CD4-positive, CD25-positive, alpha-beta regulatory T cell (primary cell): ENCODE results near the gene BMP7. TPM values are rescaled to one million over a fixed set of nuclear protein-coding genes. Genes with fewer than 3 reads are reported as not detected.
A peak's percentile ranks its signal among the peaks of the same experiment; 100 is the strongest.

ENCODE experiments used
- ATAC-seq, 2 donors: fragments of 150-1000 bp; cut with Tn5 transposase; one replicate each; pipeline ENCODE4 v1.10.0; 2021; ENCODE audit warnings: low read depth in 2 of 2, moderate number of reproducible peaks in 2 of 2, moderate library complexity in 1 of 2
- DNase-seq, 3 donors: peaks; one replicate each; pipeline versions ENCODE4 v3.0.0 to v3.0.0-alpha.2; 2012 to 2022; ENCODE audit warnings: mixed read lengths in 1 of 3
- H3K27ac ChIP-seq: one replicate; pipeline ENCODE4 v1.7.0; 2013; ENCODE audit warnings: mild to moderate bottlenecking, low read length; ENCODE audit not compliant: insufficient read depth, poor library complexity, severe bottlenecking
- H3K27me3 ChIP-seq: one replicate; pipeline ENCODE4 v1.7.0; 2013; ENCODE audit warnings: low read length; ENCODE audit not compliant: control insufficient read depth, insufficient read depth
- H3K36me3 ChIP-seq: one replicate; pipeline ENCODE4 v1.7.0; 2013; ENCODE audit warnings: mild to moderate bottlenecking, low read length, moderate library complexity; ENCODE audit not compliant: control insufficient read depth, insufficient read depth
- H3K4me1 ChIP-seq: 2 replicates; pipeline ENCODE4 v1.7.0; 2013; ENCODE audit warnings: mild to moderate bottlenecking, low read length; ENCODE audit not compliant: insufficient read depth, control insufficient read depth, poor library complexity, severe bottlenecking
- H3K4me3 ChIP-seq: one replicate; pipeline ENCODE4 v1.7.0; 2013; ENCODE audit warnings: low read depth, mild to moderate bottlenecking, low read length, moderate library complexity
- H3K9me3 ChIP-seq, 2 experiments: 1 replicate in 1 of 2; 2 replicates in 1 of 2; pipeline ENCODE4 v1.7.0; 2013; ENCODE audit warnings: low read length in 2 of 2, mild to moderate bottlenecking in 1 of 2, moderate library complexity in 1 of 2; ENCODE audit not compliant: control insufficient read depth in 2 of 2
- H3K27ac Mint-ChIP-seq, 3 donors: one replicate each; pipeline ENCODE4 v1.8.0; 2020 to 2022; ENCODE audit warnings: mild to moderate bottlenecking in 3 of 3, mixed read lengths in 3 of 3, moderate library complexity in 2 of 3
- H3K27me3 Mint-ChIP-seq: one replicate; pipeline ENCODE4 v1.8.0; 2022; ENCODE audit warnings: mild to moderate bottlenecking, mixed read lengths
- H3K36me3 Mint-ChIP-seq: one replicate; pipeline ENCODE4 v1.8.0; 2020; ENCODE audit warnings: mixed read lengths
- H3K4me1 Mint-ChIP-seq, 4 donors: one replicate each; pipeline ENCODE4 v1.8.0; 2020 to 2022; ENCODE audit warnings: mixed read lengths in 4 of 4, mild to moderate bottlenecking in 1 of 4
- H3K4me3 Mint-ChIP-seq, 4 donors: one replicate each; pipeline ENCODE4 v1.8.0; 2020 to 2022; ENCODE audit warnings: mild to moderate bottlenecking in 4 of 4, mixed read lengths in 4 of 4, moderate library complexity in 3 of 4
- H3K9me3 Mint-ChIP-seq, 7 donors: one replicate each; pipeline ENCODE4 v1.8.0; 2020 to 2022; ENCODE audit warnings: mixed read lengths in 7 of 7, mild to moderate bottlenecking in 3 of 7, moderate library complexity in 2 of 7
- polyA plus RNA-seq, 4 donors: library from polyadenylated mRNA; unstranded; fragments of 300-500 nt; fragmentation: Illumina TruSeq; gene quantifications; one replicate each; pipeline ENCODE4 v1.2.3, GENCODE V29; 2021
- total RNA-seq: library from RNA; stranded (reverse); gene quantifications from one replicate; pipeline ENCODE4 v1.2.3, GENCODE V29; 2022

Gene BMP7
- total and polyA plus RNA-seq, 5 donors from 2014 or later: not detected

DNA sequence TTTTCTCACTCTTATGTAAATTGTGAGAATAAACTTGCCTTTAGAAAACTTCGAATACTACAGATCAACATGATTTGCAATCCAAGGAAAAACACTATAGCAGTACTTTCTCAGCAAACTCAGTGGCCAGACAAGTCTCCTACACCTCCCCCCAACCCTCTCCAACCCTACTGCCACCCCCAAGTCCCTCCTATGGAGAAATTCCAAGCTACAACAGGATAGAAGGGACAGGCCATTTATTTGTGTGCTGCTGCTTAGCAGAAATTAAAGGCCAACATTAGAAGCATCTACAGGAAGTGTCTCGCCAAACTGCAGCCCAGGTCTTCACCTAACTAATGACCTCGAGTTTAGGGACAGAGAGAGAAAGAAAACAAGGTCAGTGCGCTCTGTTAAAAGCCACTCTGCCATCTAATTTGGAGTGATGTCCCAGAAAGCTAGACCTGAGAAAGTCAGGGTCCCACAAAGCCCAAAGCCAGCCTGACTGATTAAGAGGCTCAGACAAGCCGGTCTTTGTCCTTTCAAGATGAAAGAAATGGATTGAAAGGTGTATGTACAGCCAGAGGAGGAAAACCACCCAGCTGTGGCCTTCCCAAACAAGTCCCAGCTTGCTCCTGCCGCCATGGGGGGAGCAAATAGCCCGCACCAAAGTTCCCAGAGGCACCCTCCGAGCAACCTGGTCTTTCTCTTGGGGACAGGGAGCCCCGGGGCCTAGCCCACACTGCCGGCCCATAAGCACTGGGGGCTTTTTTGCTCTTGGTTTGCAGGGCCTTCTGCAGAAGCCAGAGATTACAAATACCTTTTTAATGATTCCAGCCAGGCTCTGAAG is 3.4 kb downstream of the BMP7 start:
- DNase-seq (no peak), ATAC-seq (no peak)
- no peak overlapping the region for H3K27ac Mint-ChIP-seq
- Histone ChIP-seq H3K4me3 (no peak overlapping the region), H3K27ac (no peak overlapping the region), H3K9me3 (no peaks in the 10 kb centered on the region), H3K36me3 (no peaks in the 10 kb centered on the region), H3K4me1 (no peaks in the 10 kb centered on the region), H3K27me3 (peaks cover 10% of the 10 kb centered on the region)
- peaks cover 0 to 4% (median 0%) of the 10 kb centered on the region in 7 donors for H3K9me3 Mint-ChIP-seq
- H3K4me1 Mint-ChIP-seq: peaks cover 0 to 5% (median 2%) of the 10 kb centered on the region in 4 donors
- no peak overlapping the region for H3K4me3 Mint-ChIP-seq
- H3K27me3 Mint-ChIP-seq: peaks cover 85% of the 10 kb centered on the region
- no peaks in the 10 kb centered on the region for H3K36me3 Mint-ChIP-seq

DNA sequence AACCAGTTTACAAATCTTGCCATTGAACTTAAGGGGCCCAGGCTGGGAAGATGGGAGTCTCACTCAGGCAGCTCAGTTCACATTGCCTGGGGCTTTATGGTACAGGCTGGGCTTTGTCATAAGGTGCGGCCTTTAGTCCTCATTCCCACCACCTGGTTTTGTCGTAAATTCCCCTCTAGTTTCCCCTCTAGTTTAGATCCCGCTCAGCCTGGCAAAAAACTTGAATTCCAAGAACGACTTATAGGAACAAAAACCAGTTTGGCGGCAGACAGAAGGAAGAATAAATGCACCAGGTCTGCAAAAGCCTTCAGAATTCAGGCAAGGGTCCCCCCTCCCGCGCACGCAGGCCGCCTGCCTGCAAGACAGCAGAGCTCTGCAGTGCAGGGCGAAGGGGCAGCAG is 4.1 kb downstream of the BMP7 start:
- Histone ChIP-seq H3K27ac (no peak overlapping the region), H3K36me3 (no peaks in the 10 kb centered on the region), H3K9me3 (no peaks in the 10 kb centered on the region), H3K4me3 (no peak overlapping the region), H3K27me3 (peaks cover 12% of the 10 kb centered on the region), H3K4me1 (no peaks in the 10 kb centered on the region)
- Mint-ChIP-seq H3K9me3 (peaks cover 0 to 3% (median 0%) of the 10 kb centered on the region in 7 donors), H3K27me3 (peaks cover 82% of the 10 kb centered on the region), H3K27ac (peak overlapping the region in 1 of 3 donors; percentile 1), H3K4me3 (no peak overlapping the region), H3K4me1 (peaks cover 0 to 5% (median 2%) of the 10 kb centered on the region in 4 donors), H3K36me3 (no peaks in the 10 kb centered on the region)
- DNase-seq (no peak), ATAC-seq (no peak)

DNA sequence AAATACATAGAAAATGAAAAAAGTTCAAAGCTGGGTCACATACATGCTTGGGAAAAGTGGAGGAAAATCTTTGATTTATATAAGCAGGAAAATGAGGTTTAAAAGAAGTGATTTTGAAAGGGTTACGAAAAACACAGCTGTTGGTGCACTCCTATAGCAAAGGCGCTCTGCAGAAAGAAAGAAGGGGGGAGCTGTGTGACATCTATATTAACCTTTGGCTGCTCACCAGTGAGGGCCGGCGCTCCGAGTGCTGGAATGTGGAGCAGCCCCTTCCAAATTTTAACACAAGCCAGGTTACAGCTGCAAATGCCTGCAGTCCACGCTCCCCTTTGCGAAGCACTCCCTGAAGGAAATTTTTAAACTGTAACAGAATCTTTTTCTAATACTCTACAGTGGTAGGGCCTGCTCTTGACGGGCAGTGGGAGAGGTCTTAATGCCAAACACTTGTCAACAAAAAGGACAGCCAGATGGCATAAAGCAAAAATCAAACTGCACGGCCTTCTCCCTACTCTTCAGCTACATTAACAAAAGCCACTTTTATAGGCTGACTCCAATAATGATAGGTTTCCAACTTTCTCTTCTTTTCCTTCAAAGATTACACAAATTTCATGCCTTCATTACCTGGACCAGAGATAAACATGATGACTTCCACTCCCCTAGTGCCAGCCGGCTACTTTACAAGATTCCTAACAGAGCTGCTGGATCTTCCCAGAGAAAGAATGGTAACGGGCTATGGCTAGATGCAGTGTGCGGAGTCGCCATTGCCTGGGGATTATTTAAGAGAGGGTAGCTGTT is 4.8 kb downstream of the BMP7 start:
- no peak for DNase-seq
- Mint-ChIP-seq H3K36me3 (no peaks in the 10 kb centered on the region), H3K4me1 (peaks cover 0 to 2% (median 0%) of the 10 kb centered on the region in 4 donors), H3K27me3 (peaks cover 76% of the 10 kb centered on the region), H3K4me3 (peak overlapping the region in 1 of 4 donors; percentile 51), H3K27ac (no peak overlapping the region), H3K9me3 (peaks cover 0 to 3% (median 0%) of the 10 kb centered on the region in 7 donors)
- Histone ChIP-seq H3K36me3 (no peaks in the 10 kb centered on the region), H3K4me3 (no peak overlapping the region), H3K27ac (no peak overlapping the region), H3K27me3 (peaks cover 12% of the 10 kb centered on the region), H3K9me3 (no peaks in the 10 kb centered on the region), H3K4me1 (no peaks in the 10 kb centered on the region)
- no peak for ATAC-seq

DNA sequence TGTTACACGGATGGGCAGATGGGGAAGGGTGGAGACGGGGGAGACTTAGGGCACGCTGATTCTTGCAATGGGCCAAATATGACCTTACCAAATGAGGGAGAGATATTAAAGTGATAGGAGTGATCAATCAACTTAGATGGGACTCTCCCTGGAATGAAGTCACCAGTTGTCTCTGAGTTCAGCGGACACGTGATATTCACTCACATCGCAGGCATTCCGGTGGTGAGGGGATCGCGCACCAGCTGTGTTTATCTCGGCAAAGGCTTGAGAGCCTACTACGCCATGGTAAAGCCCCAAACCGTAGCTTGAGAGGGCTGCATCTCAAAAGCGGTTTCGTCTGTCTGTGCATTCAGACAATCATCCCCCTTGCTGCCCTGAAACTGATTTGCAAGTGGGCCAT is 5.5 kb downstream of the BMP7 start:
- Histone ChIP-seq H3K4me1 (no peaks in the 10 kb centered on the region), H3K27me3 (peaks cover 12% of the 10 kb centered on the region), H3K4me3 (no peak overlapping the region), H3K27ac (no peak overlapping the region), H3K36me3 (no peaks in the 10 kb centered on the region), H3K9me3 (no peaks in the 10 kb centered on the region)
- Mint-ChIP-seq H3K9me3 (peaks cover 0 to 3% (median 0%) of the 10 kb centered on the region in 7 donors), H3K27ac (no peak overlapping the region), H3K4me3 (no peak overlapping the region), H3K36me3 (no peaks in the 10 kb centered on the region), H3K27me3 (peaks cover 75% of the 10 kb centered on the region), H3K4me1 (peaks cover 0 to 2% (median 0%) of the 10 kb centered on the region in 4 donors)
- DNase-seq (no peak), ATAC-seq (no peak)

DNA sequence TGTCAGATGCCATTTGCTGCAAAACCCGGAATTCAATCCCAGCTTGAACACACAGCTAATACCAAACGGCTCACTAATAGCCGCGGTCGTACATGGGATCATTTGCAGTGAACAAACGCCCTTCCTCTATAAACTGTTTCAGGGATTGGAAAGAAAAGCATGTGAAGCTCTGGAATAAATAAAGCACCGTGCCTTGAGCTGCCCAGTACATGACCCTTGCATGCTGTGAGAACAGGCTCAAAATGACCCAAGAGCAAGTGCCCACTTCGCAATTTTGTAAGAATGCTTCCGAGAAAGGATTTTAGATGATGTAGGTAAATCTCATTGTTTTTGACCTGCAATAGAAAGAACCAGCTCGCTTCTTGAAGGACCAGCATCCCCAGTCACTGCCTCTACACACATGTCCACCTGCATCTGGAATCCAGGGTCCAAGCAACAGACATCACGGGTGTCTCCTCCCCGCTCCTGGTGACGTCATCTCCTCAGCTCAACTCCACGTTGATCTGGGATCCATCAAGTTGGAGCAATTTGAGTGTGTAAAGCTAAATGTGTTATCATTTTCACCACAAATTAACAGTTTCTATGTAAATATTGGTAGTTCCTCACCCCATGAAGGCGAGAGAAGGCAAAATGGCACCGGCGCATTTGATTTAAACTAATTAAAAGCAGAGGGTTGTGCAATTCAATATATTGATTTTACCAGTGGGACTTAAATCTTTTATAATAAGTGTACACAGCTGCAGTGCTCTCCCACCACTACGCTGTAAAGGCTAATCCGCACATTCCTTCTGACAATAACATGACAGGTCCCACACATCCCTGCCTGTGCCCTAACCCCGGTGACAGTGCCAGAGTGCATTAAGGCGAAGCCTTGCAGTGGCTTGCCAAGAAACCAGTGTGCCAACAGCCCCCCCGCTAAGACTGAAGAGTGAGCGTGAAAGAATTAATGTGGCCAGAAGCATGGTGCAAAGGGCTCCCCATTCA is 6.2 kb downstream of the BMP7 start:
- no peak for ATAC-seq
- peaks cover 12% of the 10 kb centered on the region for H3K27me3 ChIP-seq
- H3K27me3 Mint-ChIP-seq: peaks cover 69% of the 10 kb centered on the region
- DNase-seq: no peak
- no peak overlapping the region for H3K27ac ChIP-seq
- no peaks in the 10 kb centered on the region for H3K36me3 Mint-ChIP-seq
- H3K27ac Mint-ChIP-seq: no peak overlapping the region
- no peaks in the 10 kb centered on the region for H3K4me1 ChIP-seq
- no peaks in the 10 kb centered on the region for H3K36me3 ChIP-seq
- peaks cover 0 to 2% (median 0%) of the 10 kb centered on the region in 4 donors for H3K4me1 Mint-ChIP-seq
- H3K4me3 Mint-ChIP-seq: no peak overlapping the region
- H3K9me3 Mint-ChIP-seq: peaks cover 0 to 3% (median 0%) of the 10 kb centered on the region in 7 donors
- H3K4me3 ChIP-seq: no peak overlapping the region
- H3K9me3 ChIP-seq: no peaks in the 10 kb centered on the region

DNA sequence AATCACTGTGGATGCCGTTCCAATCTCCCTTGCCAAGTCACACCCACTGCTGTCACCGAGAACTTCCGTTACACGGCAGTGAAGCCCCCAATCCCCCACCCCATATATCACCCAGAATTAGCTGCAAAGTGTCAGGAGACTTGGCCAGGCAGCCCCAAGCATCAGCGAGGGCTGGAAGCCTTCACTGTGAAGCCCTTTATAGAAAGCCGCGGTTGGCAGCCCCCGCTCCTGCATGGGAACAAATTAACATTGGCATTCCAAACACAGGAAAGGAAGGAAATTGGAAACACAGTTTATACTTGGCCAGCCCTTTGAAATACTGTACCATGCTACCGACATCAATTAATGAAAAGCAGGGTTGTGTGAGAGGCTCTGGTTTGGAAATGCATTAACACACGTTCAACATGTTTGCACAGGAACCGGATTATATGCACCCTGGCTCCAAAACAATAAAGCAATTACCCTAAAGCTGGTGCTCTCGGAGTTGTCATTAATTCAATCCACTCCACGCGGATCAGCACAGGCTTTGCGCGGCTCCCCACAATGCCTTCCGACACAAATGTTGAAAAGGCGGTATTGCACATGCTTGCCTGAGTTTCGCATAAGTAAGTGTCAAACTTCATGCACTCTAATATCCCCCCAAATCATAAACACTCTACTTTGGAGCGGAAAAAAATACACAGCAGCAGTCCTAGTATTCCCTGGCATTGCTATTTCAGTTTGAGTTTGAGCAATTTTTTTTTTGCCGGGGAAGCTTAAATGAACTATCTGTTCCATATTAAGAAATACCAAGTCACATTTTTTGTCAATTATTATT is 7.1 kb downstream of the BMP7 start:
- ATAC-seq (no peak), DNase-seq (no peak)
- Histone ChIP-seq H3K36me3 (no peaks in the 10 kb centered on the region), H3K4me1 (no peaks in the 10 kb centered on the region), H3K4me3 (no peak overlapping the region), H3K9me3 (no peaks in the 10 kb centered on the region), H3K27me3 (peaks cover 12% of the 10 kb centered on the region), H3K27ac (no peak overlapping the region)
- Mint-ChIP-seq H3K9me3 (peaks cover 0 to 3% (median 0%) of the 10 kb centered on the region in 7 donors), H3K4me3 (no peak overlapping the region), H3K36me3 (no peaks in the 10 kb centered on the region), H3K27me3 (peaks cover 61% of the 10 kb centered on the region), H3K4me1 (peaks cover 0 to 2% (median 0%) of the 10 kb centered on the region in 4 donors), H3K27ac (no peak overlapping the region)
